Liver (tissue), 3 donors: ENCODE data around the gene OR52I1.

Source experiments
- FOXA1 ChIP-seq: IDR thresholded peaks from 2 replicates; pipeline ENCODE4 v1.6.1; 2016; ENCODE audit warnings: antibody characterized with exemption
- GABPA ChIP-seq, 2 donors: IDR thresholded peaks in 1 of 2; conservative IDR thresholded peaks in 1 of 2; 2 replicates each; pipeline ENCODE4 v1.6.1; 2016; ENCODE audit warnings: antibody characterized with exemption in 2 of 2, mild to moderate bottlenecking in 1 of 2, moderate library complexity in 1 of 2
- HNF4A ChIP-seq, 2 donors: conservative IDR thresholded peaks; 2 replicates each; pipeline ENCODE4 v1.6.1; 2016; ENCODE audit warnings: antibody characterized with exemption in 2 of 2, mild to moderate bottlenecking in 2 of 2
- JUND ChIP-seq, 2 donors: IDR thresholded peaks; 2 replicates each; pipeline ENCODE4 v1.6.1; 2016; ENCODE audit warnings: antibody characterized with exemption in 2 of 2
- RAD21 ChIP-seq, 2 donors: IDR thresholded peaks; 2 replicates each; pipeline ENCODE4 v1.6.1; 2016; ENCODE audit warnings: antibody characterized with exemption in 2 of 2, mild to moderate bottlenecking in 2 of 2
- SP1 ChIP-seq: IDR thresholded peaks from 2 replicates; pipeline ENCODE4 v1.6.1; 2018; ENCODE audit warnings: antibody characterized with exemption, mild to moderate bottlenecking
- YY1 ChIP-seq: IDR thresholded peaks from 2 replicates; pipeline ENCODE4 v1.6.1; 2016; ENCODE audit warnings: antibody characterized with exemption, mild to moderate bottlenecking
- TF ChIP-seq, protein P1 (sequence below): fragments of 150-350 bp; IDR thresholded peaks from 2 replicates; pipeline ENCODE4 v1.5.1; 2017; ENCODE audit warnings: improper control_type of control experiment, low read depth, low read length; ENCODE audit not compliant: missing input control
- TF ChIP-seq, protein P2 (sequence below): IDR thresholded peaks from 2 replicates; pipeline ENCODE4 v1.6.1; 2016; ENCODE audit warnings: antibody characterized with exemption, mild to moderate bottlenecking
- donor health status: healthy.
- donor health status: healthy.

DNA sequence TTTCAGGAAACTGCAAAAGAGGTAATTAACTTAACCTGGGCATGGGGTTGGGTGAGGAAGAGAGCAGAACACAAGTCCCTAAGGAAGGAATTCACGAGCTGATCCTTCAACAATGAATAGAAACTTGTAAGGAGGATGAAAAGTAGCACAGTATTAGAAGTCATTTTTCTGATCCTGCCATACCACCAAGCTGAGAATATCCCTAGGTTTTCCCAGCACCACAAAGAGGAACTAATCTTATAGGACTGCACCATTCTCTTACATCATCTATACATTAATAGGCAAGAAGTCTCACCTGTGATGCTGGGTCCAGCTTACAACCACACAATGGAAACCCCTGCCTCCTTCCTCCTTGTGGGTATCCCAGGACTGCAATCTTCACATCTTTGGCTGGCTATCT, at the start of gene OR52I1:
- TF ChIP-seq FOXA1, result no peak
- TF ChIP-seq, protein P1, sequence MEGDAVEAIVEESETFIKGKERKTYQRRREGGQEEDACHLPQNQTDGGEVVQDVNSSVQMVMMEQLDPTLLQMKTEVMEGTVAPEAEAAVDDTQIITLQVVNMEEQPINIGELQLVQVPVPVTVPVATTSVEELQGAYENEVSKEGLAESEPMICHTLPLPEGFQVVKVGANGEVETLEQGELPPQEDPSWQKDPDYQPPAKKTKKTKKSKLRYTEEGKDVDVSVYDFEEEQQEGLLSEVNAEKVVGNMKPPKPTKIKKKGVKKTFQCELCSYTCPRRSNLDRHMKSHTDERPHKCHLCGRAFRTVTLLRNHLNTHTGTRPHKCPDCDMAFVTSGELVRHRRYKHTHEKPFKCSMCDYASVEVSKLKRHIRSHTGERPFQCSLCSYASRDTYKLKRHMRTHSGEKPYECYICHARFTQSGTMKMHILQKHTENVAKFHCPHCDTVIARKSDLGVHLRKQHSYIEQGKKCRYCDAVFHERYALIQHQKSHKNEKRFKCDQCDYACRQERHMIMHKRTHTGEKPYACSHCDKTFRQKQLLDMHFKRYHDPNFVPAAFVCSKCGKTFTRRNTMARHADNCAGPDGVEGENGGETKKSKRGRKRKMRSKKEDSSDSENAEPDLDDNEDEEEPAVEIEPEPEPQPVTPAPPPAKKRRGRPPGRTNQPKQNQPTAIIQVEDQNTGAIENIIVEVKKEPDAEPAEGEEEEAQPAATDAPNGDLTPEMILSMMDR, result no peak
- TF ChIP-seq SP1, result no peak
- TF ChIP-seq JUND (IDR thresholded peaks at IDR 0.05), result no peak
- TF ChIP-seq, protein P2, sequence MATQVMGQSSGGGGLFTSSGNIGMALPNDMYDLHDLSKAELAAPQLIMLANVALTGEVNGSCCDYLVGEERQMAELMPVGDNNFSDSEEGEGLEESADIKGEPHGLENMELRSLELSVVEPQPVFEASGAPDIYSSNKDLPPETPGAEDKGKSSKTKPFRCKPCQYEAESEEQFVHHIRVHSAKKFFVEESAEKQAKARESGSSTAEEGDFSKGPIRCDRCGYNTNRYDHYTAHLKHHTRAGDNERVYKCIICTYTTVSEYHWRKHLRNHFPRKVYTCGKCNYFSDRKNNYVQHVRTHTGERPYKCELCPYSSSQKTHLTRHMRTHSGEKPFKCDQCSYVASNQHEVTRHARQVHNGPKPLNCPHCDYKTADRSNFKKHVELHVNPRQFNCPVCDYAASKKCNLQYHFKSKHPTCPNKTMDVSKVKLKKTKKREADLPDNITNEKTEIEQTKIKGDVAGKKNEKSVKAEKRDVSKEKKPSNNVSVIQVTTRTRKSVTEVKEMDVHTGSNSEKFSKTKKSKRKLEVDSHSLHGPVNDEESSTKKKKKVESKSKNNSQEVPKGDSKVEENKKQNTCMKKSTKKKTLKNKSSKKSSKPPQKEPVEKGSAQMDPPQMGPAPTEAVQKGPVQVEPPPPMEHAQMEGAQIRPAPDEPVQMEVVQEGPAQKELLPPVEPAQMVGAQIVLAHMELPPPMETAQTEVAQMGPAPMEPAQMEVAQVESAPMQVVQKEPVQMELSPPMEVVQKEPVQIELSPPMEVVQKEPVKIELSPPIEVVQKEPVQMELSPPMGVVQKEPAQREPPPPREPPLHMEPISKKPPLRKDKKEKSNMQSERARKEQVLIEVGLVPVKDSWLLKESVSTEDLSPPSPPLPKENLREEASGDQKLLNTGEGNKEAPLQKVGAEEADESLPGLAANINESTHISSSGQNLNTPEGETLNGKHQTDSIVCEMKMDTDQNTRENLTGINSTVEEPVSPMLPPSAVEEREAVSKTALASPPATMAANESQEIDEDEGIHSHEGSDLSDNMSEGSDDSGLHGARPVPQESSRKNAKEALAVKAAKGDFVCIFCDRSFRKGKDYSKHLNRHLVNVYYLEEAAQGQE, result no peak
- no peak for TF ChIP-seq YY1
- no peak for TF ChIP-seq RAD21 (IDR thresholded peaks at IDR 0.05)
- no peak for TF ChIP-seq GABPA (IDR thresholded peaks at IDR 0.05 in 1 of 2, conservative IDR thresholded peaks at IDR 0.05 in 1 of 2)
- TF ChIP-seq HNF4A (conservative IDR thresholded peaks at IDR 0.05), result no peak
